GM12864 (cell line): ENCODE measurements around the gene CLCN2.

Source experiments
- DNase-seq: peaks from one replicate; pipeline ENCODE4 v3.0.0-alpha.2; 2011; ENCODE audit warnings: low read depth
- H3K4me3 ChIP-seq: 2 replicates; pipeline ENCODE4 v1.5.1; 2011; ENCODE audit warnings: mild to moderate bottlenecking, low read depth, low read length, control low read depth
- CTCF ChIP-seq: IDR thresholded peaks from 2 replicates; pipeline ENCODE4 v1.5.1; 2011; ENCODE audit warnings: low read depth, mild to moderate bottlenecking, moderate library complexity, low read length, control low read depth, inconsistent platforms; ENCODE audit errors: missing control alignments

Gene CLCN2

DNA sequence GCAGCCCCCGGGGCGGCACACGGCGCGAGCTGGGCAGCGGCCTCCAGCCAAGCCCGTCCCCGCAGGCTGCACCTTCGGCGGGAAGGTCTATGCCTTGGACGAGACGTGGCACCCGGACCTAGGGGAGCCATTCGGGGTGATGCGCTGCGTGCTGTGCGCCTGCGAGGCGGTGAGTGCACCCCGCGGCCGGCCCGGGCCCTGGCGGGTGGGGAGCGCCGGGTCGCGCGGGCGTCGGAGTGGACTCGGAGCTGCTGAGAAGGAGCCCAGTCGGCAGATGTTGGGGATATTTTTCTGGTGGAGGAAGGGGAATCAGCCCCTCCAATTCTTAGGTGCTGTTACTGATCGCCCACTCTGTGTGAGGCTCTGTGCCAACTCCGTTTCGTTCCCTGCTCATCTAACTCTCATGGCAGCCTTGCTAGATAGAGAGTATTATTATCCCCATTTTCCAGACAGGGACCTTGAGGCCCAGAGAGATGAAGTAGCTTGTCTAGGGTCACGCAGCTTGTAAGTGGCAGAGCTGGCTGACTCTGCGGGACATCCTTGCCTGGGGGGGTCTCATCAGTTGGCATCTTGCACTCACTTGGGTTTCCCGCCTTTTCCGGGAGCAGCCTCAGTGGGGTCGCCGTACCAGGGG is 19.3 kb upstream of the CLCN2 start:
- DNase-seq: no peak
- no peak for TF ChIP-seq CTCF
- no peak overlapping the region for H3K4me3 ChIP-seq

DNA sequence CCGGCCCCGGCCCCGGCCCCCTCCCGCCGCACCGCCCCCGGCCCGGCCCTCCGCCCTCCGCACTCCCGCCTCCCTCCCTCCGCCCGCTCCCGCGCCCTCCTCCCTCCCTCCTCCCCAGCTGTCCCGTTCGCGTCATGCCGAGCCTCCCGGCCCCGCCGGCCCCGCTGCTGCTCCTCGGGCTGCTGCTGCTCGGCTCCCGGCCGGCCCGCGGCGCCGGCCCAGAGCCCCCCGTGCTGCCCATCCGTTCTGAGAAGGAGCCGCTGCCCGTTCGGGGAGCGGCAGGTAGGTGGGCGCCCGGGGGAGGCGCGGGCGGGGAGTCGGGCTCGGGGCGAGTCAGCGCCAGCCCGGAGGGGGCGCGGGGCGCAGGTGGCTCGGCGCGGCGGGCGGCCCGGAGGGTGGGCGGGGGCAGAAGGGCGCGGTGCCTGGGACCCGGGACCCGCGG is 18.8 kb upstream of the CLCN2 start:
- DNase-seq: no peak
- no peak overlapping the region for H3K4me3 ChIP-seq

DNA sequence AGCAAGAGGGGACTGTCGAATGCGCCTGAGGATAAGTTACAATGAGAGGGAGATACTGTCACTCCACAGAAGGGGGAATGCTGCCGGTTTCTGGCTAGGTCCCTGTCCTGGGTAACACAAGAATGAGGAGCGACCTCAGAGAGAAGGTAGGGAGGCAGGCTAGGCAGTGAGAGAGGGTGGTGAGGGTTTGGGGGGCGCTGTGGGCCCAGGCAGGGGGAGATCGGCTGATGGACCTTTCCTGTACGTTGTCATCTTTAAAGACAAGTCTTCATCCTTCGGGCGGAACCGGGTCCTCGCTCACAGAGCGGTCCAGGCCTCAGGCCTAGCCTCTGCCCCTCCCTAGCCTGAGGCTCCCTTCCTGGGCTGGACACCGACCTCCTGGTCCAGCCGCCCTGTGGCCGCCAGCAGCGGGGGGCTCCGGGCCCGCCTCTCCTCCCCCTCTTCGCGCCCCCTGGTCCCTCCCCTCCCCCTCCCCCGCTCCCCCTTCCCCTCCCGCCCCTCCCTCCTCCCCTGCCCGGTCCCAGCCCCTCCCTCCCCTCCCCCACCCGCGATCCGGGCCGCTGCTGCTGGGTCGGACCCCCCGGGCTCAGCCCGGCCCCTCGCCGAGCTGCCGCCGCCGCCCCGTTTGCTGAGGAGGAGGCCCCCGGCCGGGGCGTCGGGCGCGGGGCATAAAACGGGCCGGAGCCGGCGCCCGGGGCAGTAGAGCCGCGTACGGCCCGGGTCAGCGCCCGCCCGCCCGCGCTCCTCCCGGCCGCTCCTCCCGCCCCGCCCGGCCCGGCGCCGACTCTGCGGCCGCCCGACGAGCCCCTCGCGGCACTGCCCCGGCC is 18.2 kb upstream of the CLCN2 start, which contains the start of gene CHRD:
CHRD (plus strand) TSS at position 697 of the 827 bp plus-strand sequence. CDS start 265 bp downstream, outside the sequence.
- no peak within 1 kb of the TSS for H3K4me3 ChIP-seq
- DNase-seq: no peak
- TF ChIP-seq CTCF: no peak

More for the DNA sequence above, 18.8 kb upstream of the CLCN2 start:
- TF ChIP-seq CTCF: no peak

DNA sequence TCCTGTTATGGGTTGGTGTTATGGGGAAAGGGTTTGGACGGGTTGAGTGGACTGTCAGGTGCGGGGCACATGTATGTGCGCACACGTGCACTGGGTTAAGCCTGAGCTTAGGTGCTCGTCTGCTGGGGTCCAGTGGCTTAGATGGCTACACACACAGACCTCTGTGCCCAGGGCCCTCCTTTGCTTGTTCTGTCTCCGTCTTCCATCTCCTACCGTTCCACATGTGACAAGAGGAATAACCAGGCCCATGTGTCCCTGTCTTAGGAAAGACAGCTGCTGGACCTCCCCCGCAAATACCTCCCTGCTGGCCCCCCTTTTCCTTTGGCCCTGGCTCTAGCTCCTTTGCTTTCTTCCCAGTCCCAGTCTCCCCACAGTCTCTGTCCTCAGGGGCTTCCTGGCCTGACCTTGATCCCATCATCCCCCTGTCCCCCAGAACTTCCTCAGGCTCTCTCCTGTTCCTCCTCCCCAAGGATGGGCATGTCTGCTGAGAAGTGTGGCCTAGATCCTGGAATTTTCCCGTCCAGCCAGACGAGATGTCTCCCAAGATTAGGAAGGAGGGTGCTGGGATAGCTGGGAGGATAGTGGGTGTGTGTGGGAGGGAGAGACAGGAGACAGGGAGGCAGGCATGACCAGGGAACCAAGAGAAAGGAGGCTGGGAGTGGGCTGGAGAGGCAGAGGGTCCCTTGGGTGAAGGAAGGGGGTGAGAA is 17.4 kb upstream of the CLCN2 start:
- DNase-seq: no peak
- TF ChIP-seq CTCF: no peak
- no peak overlapping the region for H3K4me3 ChIP-seq

GRCh38 chr3:184377882-184378445 is 16.6 kb upstream of the CLCN2 start, which contains the start of gene THPO:
TSS of gene THPO (minus strand) at chr3:184378207. CDS start at chr3:184376259, 1,948 bp downstream.
- H3K4me3 ChIP-seq: no peak within 1 kb of the TSS

More at GRCh38 chr3:184377882-184378445, 16.6 kb upstream of the CLCN2 start, which contains the start of gene THPO:
- no peak for TF ChIP-seq CTCF
- DNase-seq: no peak
